ENCODE measurements around the gene NPC1L1.

The NPC1L1 gene

DNA sequence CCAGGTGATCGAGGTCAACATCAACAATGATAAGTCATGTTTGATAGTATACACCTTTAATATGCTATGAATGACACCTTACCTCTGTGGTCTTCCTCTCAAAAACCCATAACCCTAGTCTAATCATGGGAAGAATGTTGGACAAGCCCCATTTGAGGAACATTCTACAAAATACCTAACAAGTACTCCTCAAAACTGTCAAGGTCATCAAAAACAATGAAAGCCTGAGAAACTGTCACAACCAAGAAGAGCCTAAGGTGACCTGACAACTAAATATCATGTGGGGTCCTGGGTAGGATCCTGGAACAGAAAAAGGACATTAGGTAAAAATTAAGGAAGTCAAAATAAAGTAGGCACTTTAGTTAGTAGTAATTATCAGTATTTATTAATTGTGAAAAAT, 44.7 kb downstream of the NPC1L1 start:
- Mint-ChIP-seq H3K4me3 (no peak overlapping the region), H3K9me3 (no peaks in the 10 kb centered on the region), H3K27ac (no peak overlapping the region), H3K4me1 (peaks cover under 1% of the 10 kb centered on the region), H3K27me3 (ENCODE audit: low read depth, poor library complexity) (peaks cover 52% of the 10 kb centered on the region), H3K36me3 (ENCODE audit: low read depth) (no peaks in the 10 kb centered on the region)
- DNase-seq = no peak
- TF ChIP-seq, protein P1, sequence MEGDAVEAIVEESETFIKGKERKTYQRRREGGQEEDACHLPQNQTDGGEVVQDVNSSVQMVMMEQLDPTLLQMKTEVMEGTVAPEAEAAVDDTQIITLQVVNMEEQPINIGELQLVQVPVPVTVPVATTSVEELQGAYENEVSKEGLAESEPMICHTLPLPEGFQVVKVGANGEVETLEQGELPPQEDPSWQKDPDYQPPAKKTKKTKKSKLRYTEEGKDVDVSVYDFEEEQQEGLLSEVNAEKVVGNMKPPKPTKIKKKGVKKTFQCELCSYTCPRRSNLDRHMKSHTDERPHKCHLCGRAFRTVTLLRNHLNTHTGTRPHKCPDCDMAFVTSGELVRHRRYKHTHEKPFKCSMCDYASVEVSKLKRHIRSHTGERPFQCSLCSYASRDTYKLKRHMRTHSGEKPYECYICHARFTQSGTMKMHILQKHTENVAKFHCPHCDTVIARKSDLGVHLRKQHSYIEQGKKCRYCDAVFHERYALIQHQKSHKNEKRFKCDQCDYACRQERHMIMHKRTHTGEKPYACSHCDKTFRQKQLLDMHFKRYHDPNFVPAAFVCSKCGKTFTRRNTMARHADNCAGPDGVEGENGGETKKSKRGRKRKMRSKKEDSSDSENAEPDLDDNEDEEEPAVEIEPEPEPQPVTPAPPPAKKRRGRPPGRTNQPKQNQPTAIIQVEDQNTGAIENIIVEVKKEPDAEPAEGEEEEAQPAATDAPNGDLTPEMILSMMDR (IDR thresholded peaks at IDR 0.05) = no peak

DNA sequence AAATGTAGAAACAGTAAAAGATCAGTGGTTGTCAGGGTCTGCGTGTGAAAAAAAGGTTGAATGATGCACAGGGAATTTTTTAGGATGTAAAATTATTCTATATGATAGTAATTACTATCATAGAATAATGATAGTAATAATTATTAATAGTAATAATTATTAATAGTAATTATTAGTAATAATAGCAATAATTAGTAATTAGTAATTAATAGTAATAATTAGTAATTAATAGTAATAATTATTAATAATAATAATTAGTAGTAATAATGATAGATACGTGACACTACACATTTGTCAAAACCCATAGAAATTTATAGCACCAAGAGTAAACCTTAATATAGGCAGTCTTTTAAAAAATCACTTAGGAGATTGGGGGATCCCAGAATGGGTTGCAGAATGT, 46.2 kb downstream of the NPC1L1 start:
- no peaks in the 10 kb centered on the region for H3K9me3 Mint-ChIP-seq
- H3K27me3 Mint-ChIP-seq (ENCODE audit: low read depth, poor library complexity) = peaks cover 43% of the 10 kb centered on the region
- no peaks in the 10 kb centered on the region for H3K36me3 Mint-ChIP-seq (ENCODE audit: low read depth)
- DNase-seq = no peak
- H3K4me1 Mint-ChIP-seq = peaks cover 10% of the 10 kb centered on the region
- H3K4me3 Mint-ChIP-seq = no peak overlapping the region
- no peak overlapping the region for H3K27ac Mint-ChIP-seq
- TF ChIP-seq, protein P1 (IDR thresholded peaks at IDR 0.05) = no peak

DNA sequence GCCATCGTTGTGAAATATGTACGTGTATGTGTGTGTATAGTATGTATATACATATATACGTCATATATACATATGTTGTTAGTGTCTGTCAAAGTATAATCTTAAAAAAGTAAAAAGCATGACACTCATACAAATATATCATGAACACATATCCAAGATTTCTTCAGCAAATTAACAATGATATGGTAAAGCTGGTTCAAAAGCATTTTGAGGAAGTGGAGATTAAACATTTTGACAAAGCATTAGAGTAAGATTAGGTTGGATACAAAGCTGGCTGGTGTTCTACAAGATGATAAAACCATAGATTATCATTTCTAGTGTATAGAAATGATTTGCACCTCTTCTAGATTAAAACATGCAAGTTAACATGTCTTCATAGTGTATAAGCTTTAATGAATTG, 49.9 kb downstream of the NPC1L1 start:
- H3K9me3 Mint-ChIP-seq = no peaks in the 10 kb centered on the region
- H3K4me1 Mint-ChIP-seq = peaks cover 40% of the 10 kb centered on the region
- DNase-seq = no peak
- TF ChIP-seq, protein P1 (IDR thresholded peaks at IDR 0.05) = no peak
- peak overlapping the region; percentile 93 for H3K4me3 Mint-ChIP-seq
- H3K27me3 Mint-ChIP-seq (ENCODE audit: low read depth, poor library complexity) = peaks cover 16% of the 10 kb centered on the region
- H3K36me3 Mint-ChIP-seq (ENCODE audit: low read depth) = peaks cover 14% of the 10 kb centered on the region
- H3K27ac Mint-ChIP-seq = peak overlapping the region; percentile 98

DNA sequence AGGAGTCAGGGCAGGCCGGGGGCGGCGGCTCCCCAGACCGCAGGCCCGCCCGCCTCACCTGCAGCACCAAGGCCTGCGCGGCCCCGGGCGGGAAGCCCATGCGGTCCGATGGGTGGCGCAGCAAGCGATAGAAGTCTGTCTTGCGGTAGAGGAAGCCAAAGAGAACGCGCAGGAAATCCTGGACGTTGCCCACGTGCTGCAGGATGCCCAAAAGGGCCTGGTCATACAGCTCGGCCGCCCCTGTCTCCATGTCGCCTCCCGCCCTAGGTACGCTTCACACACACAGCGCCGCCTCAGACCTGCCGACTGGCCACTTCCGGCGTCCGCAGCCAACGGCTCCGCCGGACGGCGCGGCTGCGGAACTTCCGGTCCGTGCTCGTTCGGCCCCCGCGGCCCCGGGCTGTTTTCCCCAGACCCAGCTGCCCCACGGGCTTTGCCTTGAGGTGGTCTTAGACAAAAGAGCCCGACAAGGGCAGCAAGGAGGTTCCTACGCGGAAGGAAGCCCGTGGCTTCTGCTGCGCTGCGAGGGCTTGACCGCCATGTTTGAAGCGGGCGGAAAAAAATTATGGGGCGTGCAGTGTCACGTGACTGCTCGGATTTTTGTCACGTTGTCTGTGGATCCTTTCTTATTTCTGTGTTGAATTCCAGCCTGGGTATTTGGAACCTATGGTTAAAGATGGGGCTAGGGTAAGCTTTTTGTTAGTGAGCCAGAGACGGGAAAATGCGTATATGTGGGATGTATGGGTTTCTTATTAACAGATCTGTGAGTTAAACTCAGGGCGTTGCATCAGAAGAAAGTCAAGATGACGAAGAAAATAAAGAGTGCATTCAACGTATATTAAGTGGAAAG, 50.6 kb downstream of the NPC1L1 start, which contains the start of gene NUDCD3:
TSS of gene NUDCD3 (minus strand) at position 308 of the 850 bp plus-strand sequence. CDS start at position 250, 58 bp downstream.
- Mint-ChIP-seq H3K27me3 (ENCODE audit: low read depth, poor library complexity) (peaks cover 11% of the 10 kb centered on the region), H3K36me3 (ENCODE audit: low read depth) (peaks cover 19% of the 10 kb centered on the region), H3K9me3 (no peaks in the 10 kb centered on the region), H3K4me1 (peaks cover 46% of the 10 kb centered on the region), H3K27ac (peak within 1 kb of the TSS; percentile 98), H3K4me3 (peak within 1 kb of the TSS; percentile 93)
- DNase-seq = peak; percentile 78
- TF ChIP-seq, protein P1 (IDR thresholded peaks at IDR 0.05) = no peak

DNA sequence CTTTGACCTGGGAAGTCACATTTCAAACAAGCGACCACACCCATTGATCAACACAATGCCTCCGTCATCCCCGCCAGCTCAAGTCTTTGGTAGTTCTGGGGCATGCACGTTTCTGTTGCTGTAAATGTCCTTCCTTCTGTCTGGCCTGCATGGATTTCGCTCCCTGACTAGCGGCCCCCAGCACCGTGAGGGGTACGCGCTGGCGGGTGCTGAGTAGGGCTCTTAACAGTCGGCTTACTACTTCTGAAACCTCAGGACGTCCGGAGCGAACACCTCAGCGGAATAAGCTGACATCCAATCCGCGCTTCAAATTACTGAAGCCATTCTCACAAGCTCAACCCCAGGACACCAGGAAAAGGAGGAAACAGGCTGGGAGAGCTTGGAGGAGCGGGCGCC, 51.2 kb downstream of the NPC1L1 start:
- DNase-seq = no peak
- Mint-ChIP-seq H3K27ac (peak overlapping the region; percentile 92), H3K4me3 (peak overlapping the region; percentile 93), H3K9me3 (peaks cover 3% of the 10 kb centered on the region), H3K4me1 (peaks cover 46% of the 10 kb centered on the region), H3K27me3 (ENCODE audit: low read depth, poor library complexity) (peaks cover 6% of the 10 kb centered on the region), H3K36me3 (ENCODE audit: low read depth) (peaks cover 23% of the 10 kb centered on the region)
- TF ChIP-seq, protein P1 (IDR thresholded peaks at IDR 0.05) = no peak

DNA sequence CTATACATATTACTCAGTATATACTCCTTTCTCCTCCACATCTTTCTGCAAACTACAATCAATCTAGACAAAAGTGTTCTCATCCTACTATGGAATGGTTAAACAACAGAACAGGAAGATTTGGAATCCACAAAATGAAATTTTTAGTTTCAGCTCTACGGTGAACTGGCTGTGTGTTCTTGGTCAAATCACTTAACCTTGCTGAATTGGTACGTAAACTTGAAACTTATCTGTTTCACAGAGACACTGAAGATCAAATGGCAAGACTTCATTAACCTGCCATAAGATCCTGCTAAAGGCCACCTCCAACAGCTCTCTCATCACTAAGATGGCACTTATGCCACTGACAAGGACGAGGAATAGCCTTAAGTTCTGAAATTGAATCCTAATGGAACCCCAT, 52.2 kb downstream of the NPC1L1 start:
- H3K9me3 Mint-ChIP-seq = peaks cover 6% of the 10 kb centered on the region
- TF ChIP-seq, protein P1 (IDR thresholded peaks at IDR 0.05) = no peak
- peaks cover 33% of the 10 kb centered on the region for H3K36me3 Mint-ChIP-seq (ENCODE audit: low read depth)
- DNase-seq = no peak
- H3K4me1 Mint-ChIP-seq = peaks cover 46% of the 10 kb centered on the region
- no peak overlapping the region for H3K27ac Mint-ChIP-seq
- H3K4me3 Mint-ChIP-seq = peak overlapping the region; percentile 93
- H3K27me3 Mint-ChIP-seq (ENCODE audit: low read depth, poor library complexity) = no peaks in the 10 kb centered on the region

All from nephron progenitor cell (in vitro differentiated cells).